GM19438 (cell line): Measurements from ENCODE around the gene CNGA1.

Experiments used
- ATAC-seq: cut with Tn5 transposase; IDR thresholded peaks from one replicate; pipeline ENCODE4 v1.9.1; 2021; ENCODE audit warnings: low read depth; ENCODE audit not compliant: unreplicated experiment

Gene CNGA1

GRCh38 chr4:48016141-48017107 is at the start of gene CNGA1, which contains the start of gene NIPAL1:
CNGA1 (minus strand) TSS chr4:48016681; CDS start chr4:47952689, 63,992 bp downstream.
NIPAL1 (plus strand) TSS chr4:48016772; CDS start chr4:48016840, 68 bp downstream.
- ATAC-seq: peak; percentile 95

GRCh38 chr4:48065587-48066052 is 49.1 kb upstream of the CNGA1 start:
- ATAC-seq: no peak

GRCh38 chr4:48064349-48064748 is 47.9 kb upstream of the CNGA1 start:
- ATAC-seq: no peak

GRCh38 chr4:48058617-48059530 is 42.4 kb upstream of the CNGA1 start:
- no peak for ATAC-seq

- no peak for ATAC-seq
Measured at GRCh38 chr4:48051078-48051477, 34.6 kb upstream of the CNGA1 start.

- no peak for ATAC-seq
Measured at GRCh38 chr4:48049483-48049882, 33.0 kb upstream of the CNGA1 start.

- peak; percentile 7 for ATAC-seq
Measured at GRCh38 chr4:48047896-48048295, 31.4 kb upstream of the CNGA1 start.

- peak; percentile 96 for ATAC-seq
Measured at GRCh38 chr4:48047421-48047844, 31.0 kb upstream of the CNGA1 start.

- no peak for ATAC-seq
Measured at GRCh38 chr4:48046059-48046458, 29.6 kb upstream of the CNGA1 start.

GRCh38 chr4:48044298-48044697 is 27.8 kb upstream of the CNGA1 start:
- no peak for ATAC-seq

GRCh38 chr4:48043504-48043903 is 27.0 kb upstream of the CNGA1 start:
- ATAC-seq: no peak

GRCh38 chr4:48042979-48043461 is 26.5 kb upstream of the CNGA1 start:
- no peak for ATAC-seq

- no peak for ATAC-seq
Measured at GRCh38 chr4:48041535-48042137, 25.2 kb upstream of the CNGA1 start.

- ATAC-seq: no peak
Measured at GRCh38 chr4:48039561-48039960, 23.1 kb upstream of the CNGA1 start.

- no peak for ATAC-seq
Measured at GRCh38 chr4:48038666-48039065, 22.2 kb upstream of the CNGA1 start.

- no peak for ATAC-seq
Measured at GRCh38 chr4:48037117-48037462, 20.6 kb upstream of the CNGA1 start.

- no peak for ATAC-seq
Measured at GRCh38 chr4:48035952-48036351, 19.5 kb upstream of the CNGA1 start.

GRCh38 chr4:48033825-48034413 is 17.4 kb upstream of the CNGA1 start:
- no peak for ATAC-seq

- no peak for ATAC-seq
Measured at GRCh38 chr4:48033412-48033811, 16.9 kb upstream of the CNGA1 start.

- no peak for ATAC-seq
Measured at GRCh38 chr4:48032721-48033120, 16.2 kb upstream of the CNGA1 start.
